D341Med (cell line): Measurements from ENCODE around the gene TMC5.
"Not testable (repeated sequence)": the region's sequence is repeated elsewhere in the genome, so short reads cannot be mapped to it uniquely, and the experiment has no call there.

ENCODE experiments used
- DNase-seq: peaks from one replicate; pipeline ENCODE4 v3.0.0; 2012; ENCODE audit warnings: low spot score

TMC5 gene

GRCh38 chr16:19417640-19418039 lies at the start of gene TMC5:
Gene TMC5 (plus strand): TSS chr16:19417883. CDS start chr16:19440039, 22,156 bp downstream.
- DNase-seq, result no peak

DNA sequence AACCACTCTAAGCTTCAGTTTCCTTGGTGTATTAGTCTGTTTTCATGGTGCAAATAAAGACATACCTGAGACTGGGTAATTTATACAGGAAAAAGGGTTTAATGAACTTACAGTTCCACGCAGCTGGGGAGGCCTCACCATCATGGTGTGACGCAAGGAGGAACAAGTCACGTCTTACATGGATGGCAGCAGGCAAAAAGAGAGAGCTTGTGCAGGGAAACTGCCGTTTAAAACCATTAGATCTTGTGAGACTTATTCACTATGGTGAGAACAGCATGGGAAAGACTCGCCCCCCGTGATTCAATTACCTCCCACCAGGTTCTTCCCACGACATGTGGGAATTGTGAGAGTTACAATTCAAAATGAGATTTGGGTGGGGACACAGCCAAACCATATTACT lies 45.1 kb upstream of the TMC5 start:
- not testable (repeated sequence) for DNase-seq

DNA sequence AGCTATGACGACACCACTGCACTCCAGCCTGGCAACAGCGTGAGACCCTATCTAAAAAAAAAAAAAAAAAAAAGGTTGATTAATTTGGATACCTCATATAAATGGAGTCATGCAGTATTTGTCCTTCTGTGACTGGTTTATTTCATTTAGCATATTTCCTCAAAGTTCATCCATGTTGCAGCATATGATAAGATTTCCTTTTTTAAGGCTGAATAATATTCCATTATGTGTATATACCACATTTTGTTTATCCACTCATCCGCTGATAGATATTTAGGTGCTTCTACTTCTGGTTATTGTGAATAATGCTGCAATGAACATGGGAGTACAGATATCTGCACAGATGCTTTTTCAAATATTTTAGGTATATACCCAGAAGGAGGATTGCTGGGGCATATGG lies 43.3 kb upstream of the TMC5 start:
- DNase-seq, result no peak

DNA sequence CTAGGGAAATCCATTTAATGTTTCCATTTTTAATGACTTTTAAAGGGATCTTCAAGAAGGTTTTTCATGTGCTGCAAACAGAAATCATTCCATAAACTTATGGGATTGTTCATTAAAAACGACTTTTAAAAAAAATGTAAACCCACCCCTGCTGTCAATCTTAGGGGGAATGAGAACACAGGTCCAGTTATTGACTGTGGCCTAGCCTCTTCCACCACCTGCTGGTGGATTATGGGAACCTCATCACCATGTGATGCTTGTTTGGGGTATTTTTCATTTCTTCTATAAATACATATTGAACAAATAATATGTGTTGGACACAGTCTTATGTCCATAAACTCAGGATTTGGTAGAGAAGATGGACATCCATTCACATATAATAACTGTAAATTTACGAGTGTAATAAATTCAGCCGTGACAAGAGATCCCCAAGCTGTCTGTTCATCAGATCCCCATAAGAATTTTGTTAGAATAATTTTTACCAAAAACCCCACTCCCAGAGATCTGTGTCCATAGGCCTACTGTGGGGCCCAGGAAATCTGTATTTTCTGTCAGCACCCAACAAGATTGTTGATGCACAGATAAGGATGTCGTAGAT lies 42.0 kb upstream of the TMC5 start:
- DNase-seq, result peak; percentile 58

- DNase-seq, result no peak
Measured at GRCh38 chr16:19377864-19378263, 39.8 kb upstream of the TMC5 start.

DNA sequence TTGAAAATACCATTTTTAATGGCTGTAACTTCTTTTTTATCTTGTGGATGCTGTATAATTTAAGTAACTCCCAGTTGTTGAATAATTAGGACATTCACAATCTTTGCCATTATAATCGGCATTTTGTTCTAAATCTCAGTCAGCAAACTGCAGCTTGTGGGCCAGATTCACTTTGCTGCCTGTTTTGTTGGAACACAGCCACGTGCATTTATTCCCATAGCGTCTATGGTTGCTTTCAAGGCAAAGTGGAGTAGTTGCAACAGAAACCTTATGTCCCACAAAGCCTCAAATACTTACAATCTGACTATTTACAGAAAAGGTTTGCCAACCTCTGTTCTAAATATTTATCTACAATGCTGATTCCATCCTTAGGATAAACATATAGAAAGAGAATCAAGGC lies 39.2 kb upstream of the TMC5 start:
- DNase-seq, result no peak

- DNase-seq, result no peak
Measured at GRCh38 chr16:19379838-19380237, 37.8 kb upstream of the TMC5 start.

DNA sequence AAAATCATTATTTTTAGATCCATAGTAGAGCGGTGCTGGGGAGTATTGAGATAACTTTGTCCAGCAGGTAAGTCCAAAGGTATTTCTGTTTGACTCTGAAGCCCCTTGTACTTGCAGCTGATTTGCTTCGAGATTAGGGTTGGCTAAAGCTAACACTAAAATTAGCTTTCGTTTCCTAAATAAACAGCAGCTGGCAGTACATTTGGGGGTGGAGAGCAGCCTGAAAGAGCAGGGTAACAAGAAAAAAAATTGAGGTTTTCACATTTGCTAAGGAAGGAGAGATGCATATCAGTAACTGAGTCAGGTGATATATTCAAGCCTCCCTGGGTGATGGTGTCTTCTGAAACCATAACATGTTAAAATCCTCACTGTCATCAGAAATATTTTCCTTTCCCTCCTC lies 37.4 kb upstream of the TMC5 start:
- DNase-seq, result no peak

GRCh38 chr16:19382084-19382801 lies 35.4 kb upstream of the TMC5 start:
- no peak for DNase-seq

GRCh38 chr16:19382887-19383816 lies 34.5 kb upstream of the TMC5 start:
- DNase-seq, result peak; percentile 21

- DNase-seq, result no peak
Measured at GRCh38 chr16:19384656-19385055, 33.0 kb upstream of the TMC5 start.

DNA sequence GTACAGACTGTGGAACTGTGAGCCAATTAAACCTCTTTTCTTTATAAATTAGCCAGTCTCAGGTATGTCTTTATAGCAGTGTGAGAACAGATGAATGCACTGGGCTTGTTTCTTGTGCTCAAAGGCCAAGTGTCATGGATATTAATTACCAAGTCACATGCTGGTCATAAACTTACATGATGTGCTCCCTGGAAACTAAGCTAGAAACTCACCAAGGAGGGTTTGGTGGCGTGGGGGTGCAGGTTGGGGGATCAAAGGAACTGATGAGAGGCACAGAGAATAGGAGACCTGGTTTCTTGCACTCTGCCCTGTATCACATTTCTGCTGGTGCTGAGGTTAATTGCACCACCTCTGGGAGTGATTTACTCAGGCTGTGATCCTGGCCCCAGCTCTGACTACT lies 31.2 kb upstream of the TMC5 start:
- no peak for DNase-seq

GRCh38 chr16:19389246-19389645 lies 28.4 kb upstream of the TMC5 start:
- DNase-seq, result peak; percentile 41

DNA sequence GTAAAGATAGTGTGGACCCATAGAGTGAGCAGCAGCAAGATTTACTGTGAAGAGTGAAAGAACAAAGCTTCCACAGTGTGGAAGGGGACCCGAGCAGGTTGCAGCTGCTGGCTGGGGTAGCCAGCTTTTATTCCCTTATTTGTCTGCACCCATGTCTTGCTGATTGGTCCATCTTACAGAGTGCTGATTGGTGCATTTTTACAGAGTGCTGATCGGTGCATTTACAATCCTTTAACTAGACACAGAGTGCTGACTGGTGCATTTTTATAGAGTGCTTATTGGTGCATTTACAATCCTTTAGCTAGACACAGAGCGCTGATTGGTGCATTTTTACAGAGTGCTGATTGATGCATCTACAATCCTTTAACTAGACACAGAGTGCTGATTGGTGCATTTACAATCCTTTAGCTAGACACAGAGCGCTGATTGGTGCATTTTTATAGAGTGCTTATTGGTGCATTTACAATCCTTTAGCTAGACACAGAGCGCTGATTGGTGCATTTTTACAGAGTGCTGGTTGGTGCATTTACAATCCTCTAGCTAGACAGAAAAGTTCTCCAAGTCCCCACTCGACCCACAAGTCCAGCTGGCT lies 26.4 kb upstream of the TMC5 start:
- DNase-seq, result not testable (repeated sequence)

GRCh38 chr16:19392352-19392751 lies 25.3 kb upstream of the TMC5 start:
- no peak for DNase-seq

DNA sequence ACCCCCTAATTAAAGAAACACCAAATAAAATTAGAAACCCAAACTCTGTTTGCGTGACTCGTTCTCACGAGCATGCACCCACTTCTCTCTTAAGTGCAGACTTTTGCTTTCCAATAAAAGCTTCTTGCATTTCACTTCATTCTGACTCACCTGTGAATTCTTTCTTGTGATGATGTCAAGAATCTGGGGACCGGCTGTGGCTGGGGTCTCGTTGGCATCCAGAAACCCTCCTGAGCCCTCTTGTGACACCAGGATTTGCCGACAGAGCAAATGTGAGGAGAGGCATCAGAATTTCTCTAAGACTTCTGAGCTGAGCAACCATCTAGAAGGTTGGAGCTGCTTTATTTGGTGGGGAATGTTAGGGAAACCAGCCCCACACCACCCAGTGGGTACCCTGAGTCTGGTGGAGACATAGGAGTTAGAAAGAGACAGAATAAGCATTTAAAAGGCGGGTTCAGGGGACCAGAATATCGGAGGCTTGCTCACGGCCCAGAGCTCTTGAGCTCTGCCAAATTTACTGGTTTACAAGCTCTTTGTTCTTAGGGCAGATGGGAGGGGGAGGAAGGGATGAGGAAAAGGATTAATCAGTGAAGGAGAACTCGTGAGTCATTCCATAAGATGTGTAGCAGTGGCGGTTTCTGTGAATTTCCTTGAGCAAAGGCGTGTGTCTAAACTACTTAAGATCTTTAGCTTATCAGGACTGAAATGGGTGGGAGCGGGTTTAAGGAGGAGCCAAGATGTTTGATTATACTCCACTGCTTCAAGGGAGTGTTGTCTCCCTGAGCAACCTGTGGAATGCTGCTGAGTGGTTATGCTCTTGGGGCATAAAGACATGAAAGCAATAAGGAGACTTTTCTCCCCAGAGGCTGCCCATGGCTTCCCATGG lies 24.2 kb upstream of the TMC5 start:
- DNase-seq, result no peak

GRCh38 chr16:19395646-19396267 lies 21.9 kb upstream of the TMC5 start:
- DNase-seq, result not testable (repeated sequence)

- no peak for DNase-seq
Measured at GRCh38 chr16:19396555-19397011, 21.1 kb upstream of the TMC5 start.

- DNase-seq, result not testable (repeated sequence)
Measured at GRCh38 chr16:19397373-19397772, 20.3 kb upstream of the TMC5 start.

DNA sequence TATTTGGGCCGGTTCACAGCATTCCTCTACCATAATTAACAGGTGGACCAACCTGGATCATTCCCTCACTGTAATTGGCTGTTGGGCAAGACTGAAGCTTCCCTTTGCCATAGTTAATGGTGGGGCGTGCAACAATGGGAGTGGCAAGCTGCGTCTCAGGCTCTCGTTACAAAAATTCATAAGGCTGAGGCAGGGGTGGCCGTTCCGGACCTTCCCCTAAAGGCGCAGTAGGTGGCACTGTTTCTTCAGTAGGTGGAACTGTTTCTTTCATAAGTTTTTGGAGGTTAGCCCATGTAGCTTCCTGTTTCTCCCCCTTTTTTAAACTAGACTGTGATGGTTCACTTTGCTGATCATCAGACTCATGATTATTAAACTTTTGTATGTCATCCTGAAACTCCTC lies 17.0 kb upstream of the TMC5 start:
- peak; percentile 30 for DNase-seq
